Breast epithelium (tissue), 3 donors: ENCODE results near the gene GPHN.

Experiments used
- POLR2A ChIP-seq: fragments of 450-650 bp; IDR thresholded peaks from one replicate; pipeline ENCODE4 v1.6.1; 2016; ENCODE audit warnings: antibody characterized with exemption, mild to moderate bottlenecking, moderate library complexity
- POLR2AphosphoS5 ChIP-seq, 3 donors: sonication (generic); formaldehyde crosslinking; IDR thresholded peaks; one replicate each; pipeline ENCODE4 v1.6.1; 2017; ENCODE audit warnings: antibody characterized with exemption in 3 of 3
- TF ChIP-seq, protein P1 (sequence below), 3 donors: fragments of 450-650 bp; IDR thresholded peaks; one replicate each; pipeline ENCODE4 v1.5.1; 2016 to 2017; ENCODE audit warnings: antibody characterized with exemption in 3 of 3, mild to moderate bottlenecking in 3 of 3, moderate library complexity in 3 of 3

DNA sequence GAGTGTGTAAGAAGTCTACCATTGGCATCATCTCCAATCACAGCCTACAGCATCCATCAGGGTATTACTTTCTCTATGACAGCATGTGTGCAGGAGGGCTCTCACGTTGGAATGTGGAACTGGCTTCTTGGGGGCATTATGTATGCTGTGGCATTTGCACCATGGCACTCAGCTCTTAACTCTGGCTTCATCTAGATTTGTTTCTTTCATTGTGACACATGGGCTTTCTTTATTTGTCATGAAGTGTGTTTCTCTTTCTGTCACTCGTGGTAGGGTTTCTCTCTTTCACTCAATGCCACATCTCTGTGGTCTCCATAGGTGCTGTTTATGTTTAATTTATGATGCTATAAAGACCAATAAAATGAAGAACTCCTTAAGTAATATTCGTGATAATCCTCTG is 490.1 kb downstream of the GPHN start:
- TF ChIP-seq, protein P1, sequence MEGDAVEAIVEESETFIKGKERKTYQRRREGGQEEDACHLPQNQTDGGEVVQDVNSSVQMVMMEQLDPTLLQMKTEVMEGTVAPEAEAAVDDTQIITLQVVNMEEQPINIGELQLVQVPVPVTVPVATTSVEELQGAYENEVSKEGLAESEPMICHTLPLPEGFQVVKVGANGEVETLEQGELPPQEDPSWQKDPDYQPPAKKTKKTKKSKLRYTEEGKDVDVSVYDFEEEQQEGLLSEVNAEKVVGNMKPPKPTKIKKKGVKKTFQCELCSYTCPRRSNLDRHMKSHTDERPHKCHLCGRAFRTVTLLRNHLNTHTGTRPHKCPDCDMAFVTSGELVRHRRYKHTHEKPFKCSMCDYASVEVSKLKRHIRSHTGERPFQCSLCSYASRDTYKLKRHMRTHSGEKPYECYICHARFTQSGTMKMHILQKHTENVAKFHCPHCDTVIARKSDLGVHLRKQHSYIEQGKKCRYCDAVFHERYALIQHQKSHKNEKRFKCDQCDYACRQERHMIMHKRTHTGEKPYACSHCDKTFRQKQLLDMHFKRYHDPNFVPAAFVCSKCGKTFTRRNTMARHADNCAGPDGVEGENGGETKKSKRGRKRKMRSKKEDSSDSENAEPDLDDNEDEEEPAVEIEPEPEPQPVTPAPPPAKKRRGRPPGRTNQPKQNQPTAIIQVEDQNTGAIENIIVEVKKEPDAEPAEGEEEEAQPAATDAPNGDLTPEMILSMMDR (IDR thresholded peaks at IDR 0.05): no peak
- no peak for TF ChIP-seq POLR2AphosphoS5 (IDR thresholded peaks at IDR 0.05)
- TF ChIP-seq POLR2A: no peak
